Spleen (tissue), 7 donors: ENCODE results near the gene ANKRD16.
A peak's percentile ranks its signal among the peaks of the same experiment; 100 is the strongest.

Experiments used
- POLR2AphosphoS5 ChIP-seq, 3 donors: sonication (generic); formaldehyde crosslinking; IDR thresholded peaks; one replicate each; pipeline ENCODE4 v1.5.1; 2017; ENCODE audit warnings: antibody characterized with exemption in 3 of 3
- TF ChIP-seq, protein P1 (sequence below), 11 experiments: fragments of 200-600 bp in 7 of 11; fragments of 450-650 bp in 4 of 11; sonication (generic) in 4 of 11; IDR thresholded peaks in 8 of 11; conservative IDR thresholded peaks in 3 of 11; 1 replicate in 7 of 11; 2 replicates in 4 of 11; pipeline versions ENCODE4 v1.4.0 to v1.8.0; 2016 to 2021; ENCODE audit warnings: antibody characterized with exemption in 11 of 11, inconsistent platforms in 4 of 11, mild to moderate bottlenecking in 1 of 11
- donor health status: DM: no; HTN: no; CAD: no; lungs with moderate emphysema.
- donor health status: DM: no; HTN: no; CAD: no.
- donor health status: DM: no; HTN: no; CAD: no.

DNA sequence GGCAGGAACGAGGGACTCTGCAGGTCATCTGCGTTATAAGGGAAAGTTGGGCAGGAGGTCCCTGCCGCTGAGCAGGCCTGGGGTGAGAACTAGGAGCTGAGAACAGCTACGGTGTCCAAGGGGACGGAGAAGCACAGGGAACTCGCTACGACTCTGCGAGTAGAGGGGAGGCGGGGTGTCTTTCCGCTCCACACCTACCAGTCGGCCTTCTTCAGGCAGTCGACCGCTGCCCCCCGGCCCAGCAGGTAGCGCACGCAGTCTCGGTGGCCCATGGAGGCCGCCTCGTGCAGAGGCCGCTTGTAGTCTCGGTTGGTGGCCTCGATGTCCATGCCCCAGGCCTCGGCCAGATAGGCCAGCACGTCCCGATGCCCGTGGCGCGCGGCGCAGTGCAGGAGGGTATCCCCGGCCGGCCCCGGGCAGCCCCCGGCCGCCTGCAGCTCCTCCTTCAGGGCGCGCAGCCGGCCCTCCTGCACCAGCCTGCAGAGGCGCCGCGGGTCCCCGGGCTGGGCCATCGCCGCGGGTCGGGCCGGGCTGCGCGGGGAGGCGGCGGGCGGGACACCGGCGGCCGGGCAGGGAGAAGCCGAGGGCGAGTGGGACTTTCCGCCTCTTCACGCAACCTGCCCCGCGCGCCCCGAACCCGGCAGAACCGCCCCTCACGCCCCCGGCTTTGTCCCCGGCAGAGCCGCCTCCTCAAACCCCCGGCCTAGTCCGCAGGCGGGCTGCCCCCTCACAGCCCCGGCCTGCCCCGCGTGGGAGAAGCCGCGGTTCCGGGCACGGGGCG, 660 bp downstream of the ANKRD16 start:
- peak in 2 of 3 donors; percentile 8 to 54 for TF ChIP-seq POLR2AphosphoS5 (IDR thresholded peaks at IDR 0.05)
- TF ChIP-seq, protein P1, sequence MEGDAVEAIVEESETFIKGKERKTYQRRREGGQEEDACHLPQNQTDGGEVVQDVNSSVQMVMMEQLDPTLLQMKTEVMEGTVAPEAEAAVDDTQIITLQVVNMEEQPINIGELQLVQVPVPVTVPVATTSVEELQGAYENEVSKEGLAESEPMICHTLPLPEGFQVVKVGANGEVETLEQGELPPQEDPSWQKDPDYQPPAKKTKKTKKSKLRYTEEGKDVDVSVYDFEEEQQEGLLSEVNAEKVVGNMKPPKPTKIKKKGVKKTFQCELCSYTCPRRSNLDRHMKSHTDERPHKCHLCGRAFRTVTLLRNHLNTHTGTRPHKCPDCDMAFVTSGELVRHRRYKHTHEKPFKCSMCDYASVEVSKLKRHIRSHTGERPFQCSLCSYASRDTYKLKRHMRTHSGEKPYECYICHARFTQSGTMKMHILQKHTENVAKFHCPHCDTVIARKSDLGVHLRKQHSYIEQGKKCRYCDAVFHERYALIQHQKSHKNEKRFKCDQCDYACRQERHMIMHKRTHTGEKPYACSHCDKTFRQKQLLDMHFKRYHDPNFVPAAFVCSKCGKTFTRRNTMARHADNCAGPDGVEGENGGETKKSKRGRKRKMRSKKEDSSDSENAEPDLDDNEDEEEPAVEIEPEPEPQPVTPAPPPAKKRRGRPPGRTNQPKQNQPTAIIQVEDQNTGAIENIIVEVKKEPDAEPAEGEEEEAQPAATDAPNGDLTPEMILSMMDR (IDR thresholded peaks at IDR 0.05 in 8 of 11, conservative IDR thresholded peaks at IDR 0.05 in 3 of 11): no peak
